Calu3 (cell line): ENCODE measurements around the gene CCR7. TPM values are rescaled to one million over a fixed set of nuclear protein-coding genes. Genes with fewer than 3 reads are reported as not detected.
"Not testable (repeated sequence)": the region's sequence is repeated elsewhere in the genome, so short reads cannot be mapped to it uniquely, and the experiment has no call there.

Experiments used
- BruUV-seq: library from RNA; stranded (reverse); fragments of 400-500 nt; replicated peaks from 2 replicates; lab custom pipeline; 2021; lab: Mats Ljungman, UMichigan
- CTCF ChIA-PET: fragments of 300-600 bp; sonication (Branson Sonifier 250); formaldehyde crosslinking; loops from one replicate; lab custom pipeline; 2022; ENCODE audit warnings: antibody characterized with exemption; lab: Charles Lee
- DNase-seq: peaks from one replicate; pipeline ENCODE4 v3.0.0; 2022
- H3K27ac Mint-ChIP-seq: one replicate; pipeline ENCODE4 v1.8.0; 2022; ENCODE audit warnings: mixed read lengths; ENCODE audit not compliant: unreplicated experiment
- H3K27me3 Mint-ChIP-seq: one replicate; pipeline ENCODE4 v1.8.0; 2022; ENCODE audit warnings: mixed read lengths; ENCODE audit not compliant: unreplicated experiment
- H3K36me3 Mint-ChIP-seq: one replicate; pipeline ENCODE4 v1.8.0; 2022; ENCODE audit warnings: mild to moderate bottlenecking, moderate library complexity, mixed read lengths; ENCODE audit not compliant: insufficient read depth, unreplicated experiment
- H3K4me1 Mint-ChIP-seq: one replicate; pipeline ENCODE4 v1.8.0; 2022; ENCODE audit warnings: mild to moderate bottlenecking, low read depth, mixed read lengths; ENCODE audit not compliant: unreplicated experiment
- H3K4me3 Mint-ChIP-seq: one replicate; pipeline ENCODE4 v1.8.0; 2022; ENCODE audit warnings: mild to moderate bottlenecking, low read depth, moderate library complexity, mixed read lengths; ENCODE audit not compliant: unreplicated experiment
- H3K9me3 Mint-ChIP-seq: one replicate; pipeline ENCODE4 v1.8.0; 2022; ENCODE audit warnings: low read depth, mixed read lengths; ENCODE audit not compliant: unreplicated experiment
- CTCF ChIP-seq: fragments of 200-600 bp; IDR thresholded peaks from one replicate; pipeline ENCODE4 v1.8.0; 2022; ENCODE audit warnings: antibody characterized with exemption; ENCODE audit not compliant: unreplicated experiment
- intact Hi-C: fragments of 100-400 bp; cut with micrococcal nuclease; formaldehyde crosslinking; loops from one replicate; pipeline ENCODE4 v1.10.0; 2022; ENCODE audit not compliant: unreplicated experiment
- total RNA-seq: library from RNA; stranded (reverse); gene quantifications from 2 replicates; pipeline ENCODE4 v1.2.3, GENCODE V29; 2022

Gene CCR7
- total RNA-seq, 1 experiment from 2014 or later, result not detected

- Mint-ChIP-seq H3K27me3 (peaks cover 79% of the 10 kb centered on the region), H3K27ac (no peak overlapping the region), H3K4me1 (no peaks in the 10 kb centered on the region), H3K36me3 (no peaks in the 10 kb centered on the region), H3K4me3 (no peak overlapping the region), H3K9me3 (peaks cover 10% of the 10 kb centered on the region)
- CTCF ChIA-PET, result interaction anchor here (0.5 to 1.8 kb wide), 16 partner anchors 9 to 969 kb away, joined by 3 to 8 read pairs (median 3); partner anchors contain the start of gene TOP2A
- no peak for TF ChIP-seq CTCF
- BruUV-seq, result no TSS peak
- intact Hi-C loops, result no loop called here
- DNase-seq, result no peak
Measured at GRCh38 chr17:40590742-40591141, 25.5 kb upstream of the CCR7 start.

GRCh38 chr17:40588552-40588951 is 23.3 kb upstream of the CCR7 start:
- H3K9me3 Mint-ChIP-seq, result peaks cover 17% of the 10 kb centered on the region
- no peak for TF ChIP-seq CTCF
- no peak for DNase-seq
- intact Hi-C loops, result no loop called here
- no TSS peak for BruUV-seq
- H3K4me3 Mint-ChIP-seq, result no peak overlapping the region
- no peaks in the 10 kb centered on the region for H3K36me3 Mint-ChIP-seq
- peaks cover 81% of the 10 kb centered on the region for H3K27me3 Mint-ChIP-seq
- H3K27ac Mint-ChIP-seq, result no peak overlapping the region
- no peaks in the 10 kb centered on the region for H3K4me1 Mint-ChIP-seq
- CTCF ChIA-PET, result interaction anchor here (0.8 to 2.3 kb wide), 9 partner anchors 11 to 112 kb away, joined by 3 to 8 read pairs (median 4); no protein-coding TSS in a partner anchor

GRCh38 chr17:40586264-40586663 is 21.0 kb upstream of the CCR7 start:
- H3K9me3 Mint-ChIP-seq, result peaks cover 17% of the 10 kb centered on the region
- H3K36me3 Mint-ChIP-seq, BruUV-seq, H3K4me3 Mint-ChIP-seq, DNase-seq, H3K27ac Mint-ChIP-seq, intact Hi-C loops, H3K4me1 Mint-ChIP-seq: not testable (repeated sequence)
- peaks cover 98% of the 10 kb centered on the region for H3K27me3 Mint-ChIP-seq
- CTCF ChIA-PET, result interaction anchor here (1.4 to 4.0 kb wide), 6 partner anchors 10 to 51 kb away, joined by 3 to 24 read pairs (median 6); no protein-coding TSS in a partner anchor

- intact Hi-C loops, H3K36me3 Mint-ChIP-seq, BruUV-seq, H3K27ac Mint-ChIP-seq, H3K4me1 Mint-ChIP-seq, DNase-seq, H3K4me3 Mint-ChIP-seq: not testable (repeated sequence)
- peaks cover 15% of the 10 kb centered on the region for H3K9me3 Mint-ChIP-seq
- CTCF ChIA-PET, result interaction anchor here (0.5 to 4.0 kb wide), 6 partner anchors 30 to 871 kb away, joined by 3 to 24 read pairs (median 3); no protein-coding TSS in a partner anchor
- H3K27me3 Mint-ChIP-seq, result peaks cover 98% of the 10 kb centered on the region
Measured at GRCh38 chr17:40584950-40585349, 19.7 kb upstream of the CCR7 start.

- DNase-seq, result peak; percentile 60
- no peaks in the 10 kb centered on the region for H3K36me3 Mint-ChIP-seq
- CTCF ChIA-PET, result interaction anchor here (0.6 to 2.9 kb wide), 10 partner anchors 8 to 843 kb away, joined by 3 to 16 read pairs (median 4); no protein-coding TSS in a partner anchor
- peaks cover 8% of the 10 kb centered on the region for H3K4me1 Mint-ChIP-seq
- no TSS peak for BruUV-seq
- no peak overlapping the region for H3K27ac Mint-ChIP-seq
- no peak for TF ChIP-seq CTCF
- H3K9me3 Mint-ChIP-seq, result peaks cover 13% of the 10 kb centered on the region
- intact Hi-C loops, result no loop called here
- H3K4me3 Mint-ChIP-seq, result no peak overlapping the region
- H3K27me3 Mint-ChIP-seq, result peaks cover 93% of the 10 kb centered on the region
Measured at GRCh38 chr17:40582328-40582901, 17.1 kb upstream of the CCR7 start.
